Pancreas (tissue), 10 donors: ENCODE data around the gene POLD2. TPM values are rescaled to one million over a fixed set of nuclear protein-coding genes. Genes with fewer than 3 reads are reported as not detected.
A peak's percentile ranks its signal among the peaks of the same experiment; 100 is the strongest.

Experiments used
- ATAC-seq, 4 donors: fragments of 200-7000 bp; cut with Tn5 transposase; one replicate each; pipeline versions ENCODE4 v1.8.0 to v1.9.1; 2020; ENCODE audit warnings: mild to moderate bottlenecking in 4 of 4, moderate library complexity in 4 of 4
- DNase-seq, 6 donors: peaks; one replicate each; pipeline ENCODE4 v3.0.0-alpha.2; 2020
- FAIRE-seq: peaks from 2 replicates; lab custom pipeline; 2012; peaks lifted over from hg19 to GRCh38; lab: Jason Lieb, UNC
- H3K27ac ChIP-seq, 4 donors: fragments of 200-600 bp; sonication (generic); 1 replicate in 3 of 4; 2 replicates in 1 of 4; pipeline versions ENCODE4 v1.5.0 to v1.8.0; 2020
- H3K27me3 ChIP-seq, 4 donors: fragments of 200-600 bp; one replicate each; pipeline ENCODE4 v1.8.0; 2021
- H3K36me3 ChIP-seq, 3 donors: fragments of 200-600 bp; sonication (generic) in 1 of 3; one replicate each; pipeline versions ENCODE4 v1.5.0 to v1.8.0; 2020 to 2021
- H3K4me1 ChIP-seq, 3 donors: fragments of 200-600 bp; one replicate each; pipeline ENCODE4 v1.8.0; 2021
- H3K4me3 ChIP-seq, 4 donors: fragments of 200-600 bp; sonication (generic) in 2 of 4; one replicate each; pipeline versions ENCODE4 v1.5.0 to v1.8.0; 2020 to 2021
- H3K9me3 ChIP-seq, 4 donors: fragments of 200-600 bp; one replicate each; pipeline ENCODE4 v1.8.0; 2021
- WGBS, 2 donors: extraction: QIAGEN DNeasy Blood & Tissue Kit; methylation state at CpG; one replicate each; pipeline ENCODE4 v1.1.7; 2013; 5-methylcytosine and 5-hydroxymethylcytosine counted together
- intact Hi-C, 3 donors: fragments of 100-400 bp; cut with DNase I; formaldehyde crosslinking; loops; one replicate each; pipeline versions ENCODE4 v1.11.1 to v1.14.2; 2022
- polyA plus RNA-seq, 2 donors: library from polyadenylated mRNA; stranded (reverse); fragments of 200-250 nt; gene quantifications; one replicate each; pipeline ENCODE4 v1.2.3, GENCODE V29; 2013
- total RNA-seq, 6 donors: library from RNA; stranded (reverse); fragmentation: NEBNext Ultra II Directional in 4 of 6; extraction: Animal tissue kit (Norgen Biotek cat#: 25700) in 4 of 6; gene quantifications; one replicate each; pipeline versions ENCODE4 v1.2.1 to v1.2.4, GENCODE V29; 2021 to 2023
- TF ChIP-seq, protein P1 (sequence below), 4 donors: fragments of 200-600 bp; sonication (generic) in 3 of 4; IDR thresholded peaks; one replicate each; pipeline versions ENCODE4 v1.5.0 to v1.8.0; 2021; ENCODE audit warnings: antibody characterized with exemption in 4 of 4
- donor health status: healthy with polysubstance abuse.
- donor health status: DM: no; HTN: no; CAD: no; lungs with moderate emphysema.
- donor health status: DM: no; HTN: no; CAD: no.
- donor health status: control.
- donor health status: control.
- donor health status: Bipolar disorder and iron deficiency.
- donor health status: DM: yes; HTN: yes; CAD: no.
- donor health status: DM: no; HTN: no; CAD: no.
- donor health status: DM: no; HTN: no; CAD: no.
- donor health status: DM: yes; HTN: yes; CAD: no.

Gene POLD2
- total and polyA plus RNA-seq, 8 donors, result 40.6 to 86.4 (median 54.7) TPM

DNA sequence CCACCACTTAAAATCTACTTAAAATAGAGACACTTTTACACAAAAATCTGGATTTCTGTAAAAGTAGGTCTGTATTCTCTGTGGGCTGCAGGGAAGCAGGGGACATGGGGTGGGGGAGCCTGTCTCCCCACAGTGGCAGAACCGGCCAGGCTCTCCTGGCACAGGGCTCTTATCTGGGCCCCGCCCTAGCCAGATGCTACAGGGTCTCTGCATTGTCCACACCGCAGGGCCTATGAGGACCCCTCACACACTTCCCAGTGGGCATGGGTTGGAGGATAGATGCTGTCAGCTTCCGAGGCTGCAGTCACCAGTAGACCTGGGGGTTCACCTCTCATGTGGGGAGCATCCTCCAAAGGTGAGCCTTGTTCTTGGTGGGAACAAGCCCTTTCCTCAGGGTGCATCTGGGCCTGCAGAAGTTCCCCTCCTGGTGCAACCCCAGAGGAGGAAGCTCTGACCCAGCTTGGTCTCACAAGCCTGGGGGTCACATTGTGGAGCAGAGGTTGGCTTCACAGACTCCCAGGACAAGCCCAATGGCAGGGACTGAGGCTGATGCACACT, 33.2 kb upstream of the POLD2 start:
- DNase-seq (no peak), FAIRE-seq (no peak), ATAC-seq (no peak)
- no peaks in the 10 kb centered on the region for H3K9me3 ChIP-seq
- no peaks in the 10 kb centered on the region for H3K27me3 ChIP-seq
- H3K4me1 ChIP-seq, result no peaks in the 10 kb centered on the region
- TF ChIP-seq, protein P1, sequence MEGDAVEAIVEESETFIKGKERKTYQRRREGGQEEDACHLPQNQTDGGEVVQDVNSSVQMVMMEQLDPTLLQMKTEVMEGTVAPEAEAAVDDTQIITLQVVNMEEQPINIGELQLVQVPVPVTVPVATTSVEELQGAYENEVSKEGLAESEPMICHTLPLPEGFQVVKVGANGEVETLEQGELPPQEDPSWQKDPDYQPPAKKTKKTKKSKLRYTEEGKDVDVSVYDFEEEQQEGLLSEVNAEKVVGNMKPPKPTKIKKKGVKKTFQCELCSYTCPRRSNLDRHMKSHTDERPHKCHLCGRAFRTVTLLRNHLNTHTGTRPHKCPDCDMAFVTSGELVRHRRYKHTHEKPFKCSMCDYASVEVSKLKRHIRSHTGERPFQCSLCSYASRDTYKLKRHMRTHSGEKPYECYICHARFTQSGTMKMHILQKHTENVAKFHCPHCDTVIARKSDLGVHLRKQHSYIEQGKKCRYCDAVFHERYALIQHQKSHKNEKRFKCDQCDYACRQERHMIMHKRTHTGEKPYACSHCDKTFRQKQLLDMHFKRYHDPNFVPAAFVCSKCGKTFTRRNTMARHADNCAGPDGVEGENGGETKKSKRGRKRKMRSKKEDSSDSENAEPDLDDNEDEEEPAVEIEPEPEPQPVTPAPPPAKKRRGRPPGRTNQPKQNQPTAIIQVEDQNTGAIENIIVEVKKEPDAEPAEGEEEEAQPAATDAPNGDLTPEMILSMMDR (IDR thresholded peaks at IDR 0.05), result no peak
- no peaks in the 10 kb centered on the region for H3K36me3 ChIP-seq
- intact Hi-C loops, result no loop called here
- no peak overlapping the region for H3K4me3 ChIP-seq
- WGBS, 2 donors, result 87 to 90% methylated on average over 4 of the region's 4 CpGs
- no peak overlapping the region for H3K27ac ChIP-seq

DNA sequence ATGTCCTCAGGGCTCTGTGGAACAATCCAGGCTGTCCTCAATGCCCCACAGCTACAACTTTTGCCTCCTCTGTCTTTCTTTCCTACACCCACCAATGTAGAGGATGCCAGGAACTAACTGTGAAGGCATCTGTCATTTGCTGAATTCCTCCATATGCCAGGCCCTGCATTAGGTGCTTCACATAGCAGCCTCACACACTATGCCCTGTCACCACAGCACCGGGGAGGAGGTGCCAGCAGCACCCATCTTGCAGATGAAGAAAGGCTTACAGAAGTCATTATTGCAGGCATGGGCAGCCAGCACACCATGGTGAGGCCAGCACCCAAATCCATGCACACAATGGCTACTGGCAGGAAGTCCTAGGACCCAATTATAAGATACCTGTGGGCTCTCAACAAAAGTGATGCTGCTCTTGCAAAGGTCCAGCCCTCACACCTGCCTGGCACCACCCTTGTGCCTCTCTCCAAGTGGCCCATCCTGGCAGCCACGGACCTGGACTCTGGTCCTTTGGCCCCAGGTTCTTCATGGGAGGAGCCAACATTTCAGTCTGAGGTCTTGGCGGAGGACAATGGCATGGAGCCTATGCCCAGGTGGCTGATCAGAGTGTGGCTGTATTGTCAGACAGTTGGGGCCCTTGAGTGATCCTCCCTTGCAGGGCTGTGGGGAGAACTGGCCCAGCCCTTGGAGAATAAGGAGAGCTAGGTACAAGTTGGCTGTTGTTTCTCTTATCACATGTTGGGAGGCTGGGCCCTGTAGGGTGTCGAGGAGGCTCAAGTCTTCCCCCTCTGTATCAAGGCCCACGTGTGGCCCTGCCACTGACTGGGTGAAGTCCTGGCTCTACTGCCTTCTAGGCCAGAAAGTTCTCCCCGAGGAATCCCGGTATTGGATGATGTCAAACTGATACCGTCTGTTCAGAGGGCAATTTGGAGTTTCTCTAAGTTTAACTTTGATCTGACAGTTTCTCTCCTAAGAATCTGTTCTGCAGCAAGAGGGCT, 32.1 kb upstream of the POLD2 start:
- no peaks in the 10 kb centered on the region for H3K36me3 ChIP-seq
- DNase-seq, result peak in 2 of 6 donors; percentile 40 to 61
- no peak overlapping the region for H3K27ac ChIP-seq
- no peak overlapping the region for H3K4me3 ChIP-seq
- WGBS, 2 donors, result 61 to 64% methylated on average over 8 of the region's 8 CpGs
- H3K9me3 ChIP-seq, result no peaks in the 10 kb centered on the region
- TF ChIP-seq, protein P1 (IDR thresholded peaks at IDR 0.05), result no peak
- H3K27me3 ChIP-seq, result no peaks in the 10 kb centered on the region
- ATAC-seq, result peak; percentile 19 to 80 (median 68)
- intact Hi-C loops, result no loop called here
- FAIRE-seq, result no peak
- H3K4me1 ChIP-seq, result no peaks in the 10 kb centered on the region

GRCh38 chr7:44154703-44155102, 31.4 kb upstream of the POLD2 start:
- TF ChIP-seq, protein P1 (IDR thresholded peaks at IDR 0.05), result no peak
- FAIRE-seq (no peak), ATAC-seq (no peak), DNase-seq (no peak)
- WGBS, 2 donors, result 69 to 77% methylated on average over 3 of the region's 3 CpGs
- no peak overlapping the region for H3K4me3 ChIP-seq
- no peak overlapping the region for H3K27ac ChIP-seq
- H3K36me3 ChIP-seq, result no peaks in the 10 kb centered on the region
- H3K27me3 ChIP-seq, result no peaks in the 10 kb centered on the region
- H3K4me1 ChIP-seq, result no peaks in the 10 kb centered on the region
- intact Hi-C loops, result no loop called here
- no peaks in the 10 kb centered on the region for H3K9me3 ChIP-seq

- Histone ChIP-seq H3K36me3 (no peaks in the 10 kb centered on the region), H3K27me3 (no peaks in the 10 kb centered on the region), H3K4me3 (no peak overlapping the region), H3K4me1 (no peaks in the 10 kb centered on the region), H3K27ac (no peak overlapping the region), H3K9me3 (no peaks in the 10 kb centered on the region)
- ATAC-seq (no peak), FAIRE-seq (no peak), DNase-seq (no peak)
- 80 to 84% methylated on average over 5 of the region's 5 CpGs for WGBS, 2 donors
- TF ChIP-seq, protein P1 (IDR thresholded peaks at IDR 0.05), result no peak
- intact Hi-C loops, result no loop called here
Observed at GRCh38 chr7:44153948-44154335, 30.6 kb upstream of the POLD2 start.
